ENCODE measurements around the gene CYP39A1.

CYP39A1 gene

DNA sequence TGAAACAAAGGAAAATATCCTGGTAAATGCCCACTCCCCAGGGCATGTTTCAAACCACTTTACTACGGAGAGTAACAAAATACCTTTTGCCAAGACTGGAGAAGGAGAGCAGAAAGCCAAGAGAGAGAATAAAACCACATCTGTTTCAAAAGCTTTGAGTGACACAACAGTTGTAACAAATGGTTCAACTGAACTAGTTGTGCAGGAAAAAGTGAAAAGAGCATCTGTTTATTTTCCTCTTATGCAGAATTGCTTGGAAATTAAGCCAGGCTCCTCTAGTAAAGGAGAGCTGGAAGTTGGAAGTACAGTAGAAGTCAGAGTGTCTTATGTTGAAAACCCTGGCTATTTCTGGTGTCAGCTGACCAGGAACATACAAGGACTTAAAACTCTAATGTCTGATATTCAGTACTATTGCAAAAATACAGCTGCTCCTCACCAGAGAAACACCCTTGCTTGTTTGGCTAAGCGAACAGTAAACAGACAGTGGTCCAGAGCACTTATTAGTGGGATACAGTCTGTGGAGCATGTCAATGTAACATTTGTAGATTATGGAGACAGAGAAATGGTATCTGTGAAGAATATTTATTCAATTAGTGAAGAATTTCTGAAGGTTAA is 37.6 kb upstream of the CYP39A1 start:
- Histone ChIP-seq H3K9me2 (replicated peaks; ENCODE audit: low read depth, low read length) (no peaks in the 10 kb centered on the region), H3K36me3 (ENCODE audit: insufficient read depth, low read length) (no peaks in the 10 kb centered on the region), H4K20me1 (ENCODE audit: insufficient read depth, low read length, poor library complexity, severe bottlenecking) (no peaks in the 10 kb centered on the region), H3K9me3 (ENCODE audit: insufficient read depth, low read depth, low read length) (no peaks in the 10 kb centered on the region), H3K4me3 (ENCODE audit: low read length, poor library complexity, severe bottlenecking) (no peak overlapping the region), H3K9ac (ENCODE audit: low read depth, low read length, poor library complexity, severe bottlenecking) (no peak overlapping the region), H3F3A (ENCODE audit: low read depth) (no peaks in the 10 kb centered on the region), H3K79me2 (ENCODE audit: insufficient read depth, low read length) (no peaks in the 10 kb centered on the region), H3K27me3 (ENCODE audit: insufficient read depth, low read length, poor library complexity, severe bottlenecking) (no peaks in the 10 kb centered on the region), H2AFZ (ENCODE audit: low read length) (no peak overlapping the region), H3K4me1 (ENCODE audit: insufficient read depth, low read length, poor library complexity, severe bottlenecking) (no peaks in the 10 kb centered on the region), H3K4me2 (ENCODE audit: low read depth, low read length, poor library complexity, severe bottlenecking) (no peak overlapping the region)
- TF ChIP-seq EZH2phosphoT487 (IDR thresholded peaks at IDR 0.05; ENCODE audit: borderline replicate concordance), result no peak

DNA sequence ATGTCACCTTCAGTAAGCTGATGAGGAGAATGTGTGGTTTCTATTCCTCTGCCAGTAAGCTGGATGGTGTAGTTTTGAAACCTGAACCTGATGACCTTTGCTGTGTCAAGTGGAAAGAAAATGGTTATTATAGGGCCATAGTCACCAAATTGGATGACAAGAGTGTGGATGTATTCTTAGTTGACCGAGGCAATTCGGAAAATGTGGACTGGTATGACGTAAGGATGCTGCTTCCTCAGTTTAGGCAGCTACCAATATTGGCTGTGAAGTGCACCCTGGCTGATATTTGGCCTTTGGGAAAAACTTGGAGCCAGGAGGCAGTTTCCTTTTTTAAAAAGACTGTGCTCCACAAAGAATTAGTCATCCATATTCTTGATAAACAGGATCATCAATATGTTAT is 37.0 kb upstream of the CYP39A1 start:
- no peak overlapping the region for H3K4me2 ChIP-seq (ENCODE audit: low read depth, low read length, poor library complexity, severe bottlenecking)
- H3K9ac ChIP-seq (ENCODE audit: low read depth, low read length, poor library complexity, severe bottlenecking), result no peak overlapping the region
- no peak overlapping the region for H3K4me3 ChIP-seq (ENCODE audit: low read length, poor library complexity, severe bottlenecking)
- no peaks in the 10 kb centered on the region for H3K79me2 ChIP-seq (ENCODE audit: insufficient read depth, low read length)
- no peaks in the 10 kb centered on the region for H3K36me3 ChIP-seq (ENCODE audit: insufficient read depth, low read length)
- H3K9me2 ChIP-seq (replicated peaks; ENCODE audit: low read depth, low read length), result no peaks in the 10 kb centered on the region
- H3F3A ChIP-seq (ENCODE audit: low read depth), result no peaks in the 10 kb centered on the region
- no peaks in the 10 kb centered on the region for H3K27me3 ChIP-seq (ENCODE audit: insufficient read depth, low read length, poor library complexity, severe bottlenecking)
- H3K4me1 ChIP-seq (ENCODE audit: insufficient read depth, low read length, poor library complexity, severe bottlenecking), result no peaks in the 10 kb centered on the region
- TF ChIP-seq EZH2phosphoT487 (IDR thresholded peaks at IDR 0.05; ENCODE audit: borderline replicate concordance), result no peak
- TF ChIP-seq, protein P1, sequence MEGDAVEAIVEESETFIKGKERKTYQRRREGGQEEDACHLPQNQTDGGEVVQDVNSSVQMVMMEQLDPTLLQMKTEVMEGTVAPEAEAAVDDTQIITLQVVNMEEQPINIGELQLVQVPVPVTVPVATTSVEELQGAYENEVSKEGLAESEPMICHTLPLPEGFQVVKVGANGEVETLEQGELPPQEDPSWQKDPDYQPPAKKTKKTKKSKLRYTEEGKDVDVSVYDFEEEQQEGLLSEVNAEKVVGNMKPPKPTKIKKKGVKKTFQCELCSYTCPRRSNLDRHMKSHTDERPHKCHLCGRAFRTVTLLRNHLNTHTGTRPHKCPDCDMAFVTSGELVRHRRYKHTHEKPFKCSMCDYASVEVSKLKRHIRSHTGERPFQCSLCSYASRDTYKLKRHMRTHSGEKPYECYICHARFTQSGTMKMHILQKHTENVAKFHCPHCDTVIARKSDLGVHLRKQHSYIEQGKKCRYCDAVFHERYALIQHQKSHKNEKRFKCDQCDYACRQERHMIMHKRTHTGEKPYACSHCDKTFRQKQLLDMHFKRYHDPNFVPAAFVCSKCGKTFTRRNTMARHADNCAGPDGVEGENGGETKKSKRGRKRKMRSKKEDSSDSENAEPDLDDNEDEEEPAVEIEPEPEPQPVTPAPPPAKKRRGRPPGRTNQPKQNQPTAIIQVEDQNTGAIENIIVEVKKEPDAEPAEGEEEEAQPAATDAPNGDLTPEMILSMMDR (conservative IDR thresholded peaks at IDR 0.05; ENCODE audit: low read length), result no peak
- no peak overlapping the region for H2AFZ ChIP-seq (ENCODE audit: low read length)
- H3K9me3 ChIP-seq (ENCODE audit: insufficient read depth, low read depth, low read length), result no peaks in the 10 kb centered on the region
- no peaks in the 10 kb centered on the region for H4K20me1 ChIP-seq (ENCODE audit: insufficient read depth, low read length, poor library complexity, severe bottlenecking)

GRCh38 chr6:46688966-46689335 is 36.3 kb upstream of the CYP39A1 start:
- Histone ChIP-seq H3F3A (ENCODE audit: low read depth) (no peaks in the 10 kb centered on the region), H3K4me1 (ENCODE audit: insufficient read depth, low read length, poor library complexity, severe bottlenecking) (no peaks in the 10 kb centered on the region), H3K9ac (ENCODE audit: low read depth, low read length, poor library complexity, severe bottlenecking) (no peak overlapping the region), H3K27me3 (ENCODE audit: insufficient read depth, low read length, poor library complexity, severe bottlenecking) (no peaks in the 10 kb centered on the region), H3K9me2 (replicated peaks; ENCODE audit: low read depth, low read length) (no peaks in the 10 kb centered on the region), H4K20me1 (ENCODE audit: insufficient read depth, low read length, poor library complexity, severe bottlenecking) (no peaks in the 10 kb centered on the region), H3K9me3 (ENCODE audit: insufficient read depth, low read depth, low read length) (no peaks in the 10 kb centered on the region), H3K79me2 (ENCODE audit: insufficient read depth, low read length) (no peaks in the 10 kb centered on the region), H3K4me3 (ENCODE audit: low read length, poor library complexity, severe bottlenecking) (no peak overlapping the region), H3K4me2 (ENCODE audit: low read depth, low read length, poor library complexity, severe bottlenecking) (no peak overlapping the region), H2AFZ (ENCODE audit: low read length) (no peak overlapping the region), H3K36me3 (ENCODE audit: insufficient read depth, low read length) (no peaks in the 10 kb centered on the region)
- no peak for TF ChIP-seq EZH2phosphoT487 (IDR thresholded peaks at IDR 0.05; ENCODE audit: borderline replicate concordance)
- TF ChIP-seq, protein P1 (conservative IDR thresholded peaks at IDR 0.05; ENCODE audit: low read length), result no peak
